ENCODE results near the gene CHST10. TPM values are rescaled to one million over a fixed set of nuclear protein-coding genes. Genes with fewer than 3 reads are reported as not detected.

The CHST10 gene, protein sequence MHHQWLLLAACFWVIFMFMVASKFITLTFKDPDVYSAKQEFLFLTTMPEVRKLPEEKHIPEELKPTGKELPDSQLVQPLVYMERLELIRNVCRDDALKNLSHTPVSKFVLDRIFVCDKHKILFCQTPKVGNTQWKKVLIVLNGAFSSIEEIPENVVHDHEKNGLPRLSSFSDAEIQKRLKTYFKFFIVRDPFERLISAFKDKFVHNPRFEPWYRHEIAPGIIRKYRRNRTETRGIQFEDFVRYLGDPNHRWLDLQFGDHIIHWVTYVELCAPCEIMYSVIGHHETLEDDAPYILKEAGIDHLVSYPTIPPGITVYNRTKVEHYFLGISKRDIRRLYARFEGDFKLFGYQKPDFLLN
- total RNA-seq: 4.9 and 6.3 TPM in 2 replicates

DNA sequence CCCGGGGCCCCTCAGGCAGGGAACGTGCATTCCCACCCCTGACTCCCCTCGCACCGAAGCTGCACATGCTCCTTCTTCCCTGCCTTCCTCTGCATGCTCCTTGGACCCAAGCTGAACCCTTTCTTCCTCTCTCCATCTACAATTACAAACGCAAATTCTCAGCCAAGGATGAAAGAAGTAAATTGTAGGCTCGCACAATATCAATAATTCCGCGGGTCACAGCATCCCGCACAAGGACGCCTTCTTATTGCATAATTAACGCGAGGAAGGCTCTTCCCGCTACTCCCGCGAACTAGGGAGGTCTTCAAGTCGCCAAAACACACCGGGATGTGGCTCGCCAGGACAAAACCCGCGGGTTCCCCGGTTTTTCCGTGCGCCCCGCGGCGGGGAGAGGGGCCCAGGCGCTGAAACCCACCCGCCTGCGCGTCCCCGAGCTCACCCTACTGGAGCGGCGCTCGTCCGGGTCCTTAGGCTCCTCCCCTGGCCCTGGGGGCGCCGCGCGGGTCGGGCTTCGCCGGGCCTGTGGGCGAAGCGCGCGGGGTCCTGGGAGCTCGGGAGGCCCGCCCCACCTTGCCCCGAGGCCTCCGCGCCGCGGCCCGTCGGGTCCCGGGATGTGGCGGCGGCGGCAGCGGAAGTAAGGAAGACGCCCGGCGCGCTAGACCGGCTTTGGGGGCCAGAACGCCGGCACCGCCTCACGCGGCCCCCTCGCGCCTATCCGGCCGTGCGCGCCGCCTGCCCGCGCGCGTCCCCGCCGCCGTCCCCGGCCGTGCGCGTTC, at the start of gene CHST10:
Gene CHST10 (minus strand): TSS at position 734 of the 776 bp plus-strand sequence. CDS start 10,993 bp downstream, outside the sequence.

Other genes with a start within 250 kb of the CHST10 start
- under 0.01 TPM in 2 replicates for gene LONRF2, start 95.2 kb downstream of the CHST10 start, total RNA-seq
- gene NMS, start 52.8 kb upstream of the CHST10 start, total RNA-seq: not detected in 2 replicates
- gene PDCL3, start 145.3 kb upstream of the CHST10 start, total RNA-seq: 8.8 and 9.3 TPM in 2 replicates

Data from bronchial smooth muscle cell (primary cell).